ENCODE results near the gene NOTO.
A peak's percentile ranks its signal among the peaks of the same experiment; 100 is the strongest.

The NOTO gene

DNA sequence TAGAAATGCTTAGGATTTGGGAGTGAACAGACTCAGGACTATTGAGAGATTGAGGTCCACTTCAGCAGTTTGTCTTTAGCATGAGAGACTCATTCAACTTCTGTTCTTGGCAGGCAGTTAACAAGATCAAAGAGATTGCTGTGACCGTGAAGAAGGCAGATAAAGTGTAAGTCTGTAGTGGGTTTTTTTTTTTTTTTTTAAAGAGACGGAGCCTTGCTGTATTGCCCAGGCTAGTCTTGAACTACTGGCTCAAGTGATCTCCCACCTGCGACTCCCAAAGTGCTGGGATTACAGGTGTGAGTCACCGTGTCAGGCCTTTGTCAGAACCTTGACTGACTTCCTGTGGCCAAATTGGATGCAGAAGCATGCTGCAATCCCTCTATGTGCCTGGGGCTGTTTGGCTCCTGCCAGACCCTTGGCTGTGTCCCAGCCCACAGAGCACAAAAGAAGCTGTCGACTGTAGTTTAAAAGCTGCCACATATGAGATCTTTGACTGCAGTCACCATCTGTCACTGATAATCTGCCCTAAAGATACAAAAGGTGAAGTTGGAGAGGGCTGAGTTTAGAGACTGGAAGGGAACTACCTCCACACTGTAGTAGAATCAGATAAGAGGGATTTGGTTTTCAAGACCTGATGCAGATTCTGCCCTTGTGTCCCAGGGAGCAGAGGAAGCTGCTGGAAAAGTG lies 41.7 kb downstream of the NOTO start:
- no peak overlapping the region for H3K4me3 ChIP-seq (ENCODE audit: control insufficient read depth, low read depth, low read length)
- DNase-seq (ENCODE audit: low read depth) = peak; percentile 40
- TF ChIP-seq, protein P1, sequence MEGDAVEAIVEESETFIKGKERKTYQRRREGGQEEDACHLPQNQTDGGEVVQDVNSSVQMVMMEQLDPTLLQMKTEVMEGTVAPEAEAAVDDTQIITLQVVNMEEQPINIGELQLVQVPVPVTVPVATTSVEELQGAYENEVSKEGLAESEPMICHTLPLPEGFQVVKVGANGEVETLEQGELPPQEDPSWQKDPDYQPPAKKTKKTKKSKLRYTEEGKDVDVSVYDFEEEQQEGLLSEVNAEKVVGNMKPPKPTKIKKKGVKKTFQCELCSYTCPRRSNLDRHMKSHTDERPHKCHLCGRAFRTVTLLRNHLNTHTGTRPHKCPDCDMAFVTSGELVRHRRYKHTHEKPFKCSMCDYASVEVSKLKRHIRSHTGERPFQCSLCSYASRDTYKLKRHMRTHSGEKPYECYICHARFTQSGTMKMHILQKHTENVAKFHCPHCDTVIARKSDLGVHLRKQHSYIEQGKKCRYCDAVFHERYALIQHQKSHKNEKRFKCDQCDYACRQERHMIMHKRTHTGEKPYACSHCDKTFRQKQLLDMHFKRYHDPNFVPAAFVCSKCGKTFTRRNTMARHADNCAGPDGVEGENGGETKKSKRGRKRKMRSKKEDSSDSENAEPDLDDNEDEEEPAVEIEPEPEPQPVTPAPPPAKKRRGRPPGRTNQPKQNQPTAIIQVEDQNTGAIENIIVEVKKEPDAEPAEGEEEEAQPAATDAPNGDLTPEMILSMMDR (conservative IDR thresholded peaks at IDR 0.05; ENCODE audit: control insufficient read depth, insufficient read depth, low read depth, low read length) = no peak

DNA sequence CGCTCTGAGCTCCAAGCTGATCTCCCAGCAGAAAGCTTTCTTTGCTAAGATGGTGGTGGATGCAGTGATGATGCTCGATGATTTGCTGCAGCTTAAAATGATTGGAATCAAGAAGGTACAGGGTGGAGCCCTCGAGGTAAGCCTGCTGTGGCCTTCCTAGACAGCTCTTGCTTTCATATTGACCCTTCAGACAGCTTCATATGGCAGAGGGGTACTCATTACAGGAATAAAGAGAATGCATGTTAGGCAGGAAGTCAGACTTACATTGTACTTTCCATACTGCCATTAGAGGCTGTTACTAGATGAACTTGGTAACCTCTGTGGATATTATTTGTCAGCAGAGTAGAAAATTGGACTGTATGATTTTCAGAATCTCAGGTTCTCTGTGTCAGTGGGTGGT lies 42.2 kb downstream of the NOTO start:
- no peak for DNase-seq (ENCODE audit: low read depth)
- H3K4me3 ChIP-seq (ENCODE audit: control insufficient read depth, low read depth, low read length) = no peak overlapping the region
- TF ChIP-seq, protein P1 (conservative IDR thresholded peaks at IDR 0.05; ENCODE audit: control insufficient read depth, insufficient read depth, low read depth, low read length) = no peak

DNA sequence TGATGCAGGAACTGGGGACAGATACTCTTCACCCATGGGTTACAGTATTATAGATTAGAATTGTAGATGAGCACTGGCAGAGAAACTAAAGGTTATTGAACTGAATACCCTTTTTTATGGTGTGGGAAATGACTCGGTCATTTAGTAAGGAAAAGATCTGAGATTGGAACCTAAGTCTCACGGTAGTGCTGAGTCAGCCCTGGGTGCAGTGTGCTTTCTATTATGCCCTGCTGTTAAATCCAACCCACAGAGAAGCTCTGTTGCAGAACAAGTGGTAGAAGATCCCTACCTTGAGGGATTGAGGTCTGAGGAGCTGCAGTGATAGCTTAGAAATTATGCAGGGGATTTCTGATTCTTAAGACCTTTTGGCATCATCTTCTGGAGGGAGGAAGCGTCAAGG lies 44.5 kb downstream of the NOTO start:
- no peak overlapping the region for H3K4me3 ChIP-seq (ENCODE audit: control insufficient read depth, low read depth, low read length)
- TF ChIP-seq, protein P1 (conservative IDR thresholded peaks at IDR 0.05; ENCODE audit: control insufficient read depth, insufficient read depth, low read depth, low read length) = no peak
- DNase-seq (ENCODE audit: low read depth) = no peak

DNA sequence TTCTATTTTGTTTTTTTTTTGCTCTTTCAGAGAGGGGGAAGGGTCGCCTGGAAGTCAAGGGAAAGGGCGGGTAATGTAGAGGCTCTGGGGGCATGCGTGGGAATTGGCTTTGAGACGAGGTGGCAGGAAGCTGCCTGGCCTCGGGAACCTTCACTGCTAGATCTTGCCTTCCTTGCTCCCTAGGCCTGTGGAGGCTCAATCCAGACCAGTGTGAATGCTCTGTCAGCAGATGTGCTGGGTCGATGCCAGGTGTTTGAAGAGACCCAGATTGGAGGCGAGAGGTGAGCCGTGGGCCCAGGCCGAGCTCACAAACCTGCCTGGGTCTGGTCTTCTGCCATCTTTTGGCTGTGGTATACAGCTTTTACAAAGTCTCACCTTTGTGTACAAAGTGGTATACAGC lies 47.3 kb downstream of the NOTO start:
- TF ChIP-seq, protein P1 (conservative IDR thresholded peaks at IDR 0.05; ENCODE audit: control insufficient read depth, insufficient read depth, low read depth, low read length) = no peak
- no peak overlapping the region for H3K4me3 ChIP-seq (ENCODE audit: control insufficient read depth, low read depth, low read length)
- no peak for DNase-seq (ENCODE audit: low read depth)

DNA sequence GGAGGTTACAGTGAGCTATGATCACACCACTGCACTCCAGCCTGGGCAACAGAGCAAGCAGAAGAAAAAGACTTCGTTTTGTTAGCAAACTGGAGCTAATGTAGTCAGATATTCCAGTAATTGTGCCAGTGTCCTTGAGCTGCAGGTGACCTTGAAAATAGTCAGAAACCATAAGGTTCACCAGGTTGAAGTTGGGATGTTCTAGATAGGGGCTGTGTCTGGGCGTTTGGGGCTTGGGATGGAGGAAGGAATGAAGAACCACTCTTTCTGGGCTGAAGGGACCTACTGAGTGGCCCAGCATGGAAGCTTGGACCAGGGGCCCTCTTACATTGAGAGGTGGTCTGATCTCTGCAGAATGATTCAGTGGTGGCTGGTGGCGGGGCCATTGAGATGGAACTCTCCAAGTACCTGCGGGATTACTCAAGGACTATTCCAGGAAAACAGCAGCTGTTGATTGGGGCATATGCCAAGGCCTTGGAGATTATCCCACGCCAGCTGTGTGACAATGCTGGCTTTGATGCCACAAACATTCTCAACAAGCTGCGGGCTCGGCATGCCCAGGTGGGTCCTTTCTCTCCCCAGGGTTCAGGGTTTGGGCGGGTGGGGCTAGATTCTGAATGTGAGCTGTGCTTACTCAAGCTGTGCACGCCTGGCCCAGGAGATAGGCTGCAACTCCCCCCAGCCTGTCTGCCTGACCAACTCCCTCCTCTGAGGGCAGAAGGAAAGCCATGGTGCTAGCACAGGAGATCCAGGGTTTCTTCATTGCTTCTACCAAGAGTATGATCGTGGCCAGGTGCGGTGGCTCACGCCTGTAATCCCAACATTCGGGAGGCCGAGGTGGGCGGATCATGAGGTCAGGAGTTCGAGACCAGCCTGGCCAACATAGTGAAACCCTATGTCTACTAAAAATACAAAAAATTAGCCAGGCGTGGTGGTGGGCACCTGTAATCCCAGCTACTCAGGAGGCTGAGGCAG lies 48.8 kb downstream of the NOTO start:
- TF ChIP-seq, protein P1 (conservative IDR thresholded peaks at IDR 0.05; ENCODE audit: control insufficient read depth, insufficient read depth, low read depth, low read length) = no peak
- no peak for DNase-seq (ENCODE audit: low read depth)
- no peak overlapping the region for H3K4me3 ChIP-seq (ENCODE audit: control insufficient read depth, low read depth, low read length)

DNA sequence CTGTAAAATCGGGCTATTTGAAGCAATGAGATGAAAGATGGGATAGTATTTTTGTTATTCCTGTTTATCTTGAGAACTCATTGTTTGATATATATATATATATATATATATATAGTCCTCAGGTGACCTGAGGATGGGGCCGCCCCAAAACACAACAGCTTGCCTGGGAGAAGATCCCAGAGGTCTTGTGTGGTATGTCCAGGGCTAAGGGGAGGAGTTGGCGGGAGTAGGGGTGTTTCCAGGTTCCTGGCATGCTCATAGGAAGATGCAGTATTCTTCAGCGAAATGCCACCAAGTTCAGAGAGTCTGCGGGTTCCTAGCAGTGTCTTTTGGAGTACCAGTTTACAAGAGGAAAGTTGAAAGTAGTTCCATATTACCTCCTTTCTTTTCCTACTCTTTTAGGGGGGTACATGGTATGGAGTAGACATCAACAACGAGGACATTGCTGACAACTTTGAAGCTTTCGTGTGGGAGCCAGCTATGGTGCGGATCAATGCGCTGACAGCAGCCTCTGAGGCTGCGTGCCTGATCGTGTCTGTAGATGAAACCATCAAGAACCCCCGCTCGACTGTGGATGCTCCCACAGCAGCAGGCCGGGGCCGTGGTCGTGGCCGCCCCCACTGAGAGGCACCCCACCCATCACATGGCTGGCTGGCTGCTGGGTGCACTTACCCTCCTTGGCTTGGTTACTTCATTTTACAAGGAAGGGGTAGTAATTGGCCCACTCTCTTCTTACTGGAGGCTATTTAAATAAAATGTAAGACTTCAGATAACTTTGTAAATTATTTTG lies 50.1 kb downstream of the NOTO start:
- no peak for DNase-seq (ENCODE audit: low read depth)
- TF ChIP-seq, protein P1 (conservative IDR thresholded peaks at IDR 0.05; ENCODE audit: control insufficient read depth, insufficient read depth, low read depth, low read length) = no peak
- H3K4me3 ChIP-seq (ENCODE audit: control insufficient read depth, low read depth, low read length) = no peak overlapping the region

All from fibroblast of mammary gland (primary cell).